SU-DHL-6 (cell line): ENCODE results near the gene RSPH1.

Experiments
- H2AFZ ChIP-seq: fragments of 200-600 bp; sonication (generic); 2 replicates; pipeline ENCODE4 v1.6.1; 2014; ENCODE audit warnings: low read depth, mild to moderate bottlenecking, moderate library complexity, mixed read lengths, antibody characterized with exemption, low read length; ENCODE audit not compliant: severe bottlenecking
- H3F3A ChIP-seq: fragments of 200-600 bp; shearing (Covaris generic); 2 replicates; pipeline ENCODE4 v1.6.0; 2016; ENCODE audit warnings: antibody characterized with exemption, mild to moderate bottlenecking; ENCODE audit not compliant: insufficient read depth
- H3K27ac ChIP-seq: fragments of 200-600 bp; sonication (generic); 2 replicates; pipeline ENCODE4 v1.5.1; 2016; ENCODE audit warnings: low read depth, mild to moderate bottlenecking, low read length, moderate library complexity, mixed read lengths
- H3K27me3 ChIP-seq: fragments of 200-600 bp; sonication (generic), shearing (Covaris generic); 2 replicates; pipeline ENCODE4 v1.6.0; 2014; ENCODE audit warnings: mild to moderate bottlenecking, low read length
- H3K36me3 ChIP-seq: fragments of 200-600 bp; sonication (generic); 2 replicates; pipeline ENCODE4 v1.6.1; 2014; ENCODE audit warnings: mild to moderate bottlenecking, low read length, mixed read lengths
- H3K4me2 ChIP-seq: fragments of 300-600, 200-600 bp; shearing (Covaris generic), sonication (generic); 2 replicates; pipeline ENCODE4 v1.6.0; 2014; ENCODE audit warnings: low read length, low read depth, mild to moderate bottlenecking; ENCODE audit not compliant: poor library complexity, severe bottlenecking
- H3K4me3 ChIP-seq: fragments of 200-600 bp; sonication (generic); 2 replicates; pipeline ENCODE4 v1.5.1; 2014; ENCODE audit warnings: antibody characterized with exemption, low read length, mild to moderate bottlenecking, mixed read lengths; ENCODE audit not compliant: insufficient read depth, poor library complexity, severe bottlenecking
- H3K79me2 ChIP-seq: fragments of 200-600 bp; sonication (generic); 2 replicates; pipeline ENCODE4 v1.6.1; 2014; ENCODE audit warnings: mild to moderate bottlenecking, low read length, moderate library complexity; ENCODE audit not compliant: insufficient read depth
- H3K9ac ChIP-seq: fragments of 200-600 bp; sonication (generic); 2 replicates; pipeline ENCODE4 v1.7.0; 2014; ENCODE audit warnings: mild to moderate bottlenecking, low read length
- H3K9me2 ChIP-seq: fragments of 200-600 bp; sonication (generic); replicated peaks from 2 replicates; pipeline ENCODE4 v1.6.1; 2014; ENCODE audit warnings: low read length; ENCODE audit not compliant: insufficient read depth
- H3K9me3 ChIP-seq: fragments of 200-600 bp; sonication (generic); 2 replicates; pipeline ENCODE4 v1.6.1; 2014; ENCODE audit warnings: low read length, mixed read lengths; ENCODE audit not compliant: insufficient read depth
- H4K20me1 ChIP-seq: fragments of 200-600 bp; sonication (generic); 2 replicates; pipeline ENCODE4 v1.6.1; 2014; ENCODE audit warnings: low read depth, mild to moderate bottlenecking, antibody characterized with exemption, low read length, moderate library complexity, mixed read lengths
- CTCF ChIP-seq: fragments of 200-600 bp; sonication (generic); IDR thresholded peaks from one replicate; pipeline ENCODE4 v1.5.1; 2017; ENCODE audit warnings: antibody characterized with exemption, mild to moderate bottlenecking, low read length, moderate library complexity; ENCODE audit not compliant: insufficient read depth, poor library complexity, severe bottlenecking
- EZH2phosphoT487 ChIP-seq: fragments of 200-600 bp; sonication (generic), shearing (Covaris generic); conservative IDR thresholded peaks from 2 replicates; pipeline ENCODE4 v1.6.1; 2018; ENCODE audit warnings: mild to moderate bottlenecking, antibody characterized with exemption, low read length, moderate library complexity, mixed read lengths

The RSPH1 gene

GRCh38 chr21:42513151-42513984 is 17.3 kb upstream of the RSPH1 start, which contains the start of gene SLC37A1:
SLC37A1 (plus strand) TSS chr21:42513852; CDS start chr21:42518455, 4,603 bp downstream.
- Histone ChIP-seq H3K4me3 (peak within 1 kb of the TSS; percentile 94), H3K27me3 (no peaks in the 10 kb centered on the region), H3K79me2 (peaks cover 19% of the 10 kb centered on the region; the same call in 1 of the 2 replicates), H3F3A (peaks cover 13% of the 10 kb centered on the region), H3K36me3 (no peaks in the 10 kb centered on the region), H3K27ac (peak within 1 kb of the TSS; percentile 68), H3K9ac (peak within 1 kb of the TSS; percentile 94), H2AFZ (peak within 1 kb of the TSS; percentile 94), H3K9me3 (no peaks in the 10 kb centered on the region), H4K20me1 (no peaks in the 10 kb centered on the region), H3K4me2 (peak within 1 kb of the TSS; percentile 93), H3K9me2 (no peaks in the 10 kb centered on the region)
- TF ChIP-seq EZH2phosphoT487 (no peak), CTCF (no peak)

GRCh38 chr21:42512346-42513034 is 16.5 kb upstream of the RSPH1 start:
- Histone ChIP-seq H3K27ac (no peak overlapping the region), H3K9me2 (no peaks in the 10 kb centered on the region), H2AFZ (no peak overlapping the region), H3K9ac (no peak overlapping the region), H3K9me3 (no peaks in the 10 kb centered on the region), H3K27me3 (no peaks in the 10 kb centered on the region), H4K20me1 (no peaks in the 10 kb centered on the region), H3K4me3 (no peak overlapping the region), H3K36me3 (no peaks in the 10 kb centered on the region), H3K4me2 (no peak overlapping the region), H3F3A (peaks cover 13% of the 10 kb centered on the region), H3K79me2 (peaks cover 19% of the 10 kb centered on the region; the same call in 1 of the 2 replicates)
- no peak for TF ChIP-seq EZH2phosphoT487
- no peak for TF ChIP-seq CTCF

- Histone ChIP-seq H2AFZ (no peak overlapping the region), H3K27me3 (no peaks in the 10 kb centered on the region), H3K27ac (no peak overlapping the region), H4K20me1 (no peaks in the 10 kb centered on the region), H3K4me3 (no peak overlapping the region), H3K9me2 (no peaks in the 10 kb centered on the region), H3F3A (no peaks in the 10 kb centered on the region), H3K9ac (no peak overlapping the region), H3K9me3 (no peaks in the 10 kb centered on the region), H3K36me3 (no peaks in the 10 kb centered on the region), H3K79me2 (peaks cover under 1% of the 10 kb centered on the region; the same call in 1 of the 2 replicates), H3K4me2 (no peak overlapping the region)
- TF ChIP-seq EZH2phosphoT487 (no peak), CTCF (no peak)
Observed at GRCh38 chr21:42509244-42509643, 13.2 kb upstream of the RSPH1 start.
